ENCODE results near the gene MAP4K3. TPM values are rescaled to one million over a fixed set of nuclear protein-coding genes. Genes with fewer than 3 reads are reported as not detected.

Gene MAP4K3
- total and polyA plus RNA-seq, 2 of the 8 experiments (the other 6 are each of a cell fraction or from before 2014, with no cell fraction given): 11.4 to 63.0 TPM

DNA sequence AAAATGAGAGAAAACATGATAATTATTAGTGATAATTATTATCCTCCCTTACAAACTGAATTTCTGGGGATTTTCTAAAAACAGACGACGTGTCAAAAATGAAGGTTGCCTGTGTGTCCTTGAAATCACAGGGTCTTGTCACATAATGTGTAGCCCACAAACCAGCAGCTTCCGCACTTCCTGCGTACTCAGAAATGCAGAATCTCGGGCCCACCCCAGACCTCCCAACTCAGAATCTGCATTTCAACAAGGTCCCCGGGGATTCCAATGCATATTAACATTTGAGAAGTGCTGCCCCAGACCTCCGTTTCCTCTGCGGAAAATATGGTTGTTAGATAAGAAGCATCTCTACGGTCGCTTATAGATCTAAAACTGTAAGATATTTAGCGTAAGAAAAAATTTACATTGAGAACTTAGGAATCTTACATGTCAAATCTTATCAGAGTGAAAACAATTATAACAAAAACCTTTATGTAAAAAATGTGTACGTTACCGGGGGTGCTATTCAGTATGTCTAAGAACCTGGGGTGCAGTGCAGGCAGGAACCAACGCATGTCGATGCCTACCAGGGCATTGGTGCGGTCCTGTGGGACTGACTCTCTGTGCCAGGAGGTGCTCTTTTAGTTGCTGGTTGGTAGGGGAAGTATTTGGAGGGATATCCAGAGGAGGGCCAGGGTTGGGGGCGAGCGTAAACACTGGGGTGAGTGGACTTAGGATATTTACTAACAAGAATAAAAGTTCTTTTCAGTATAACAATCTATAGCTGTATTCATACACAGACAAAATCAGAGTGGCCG, 208.5 kb downstream of the MAP4K3 start:
- WGBS, 2 experiments (ENCODE audit: extremely low coverage in 1 of 2, insufficient coverage in 1 of 2, insufficient read length in 1 of 2, insufficient replicate concordance in 2 of 2, low coverage in 1 of 2, low lambda C conversion rate in 2 of 2, missing lambda C conversion rate in 1 of 2): 11% methylated on average over 19 of the region's 19 CpGs; no CpG with 5 or more reads in 1 of the 2 experiments
- no peak overlapping the region for H3K27ac ChIP-seq (ENCODE audit: low read depth, low read length)
- H3K18ac ChIP-seq (ENCODE audit: extremely low read depth, low read length): no peak overlapping the region; the same call in 1 of the 2 replicates
- H4K5ac ChIP-seq (ENCODE audit: insufficient read length, low read depth, low read length): peak overlapping the region; percentile 44
- H3K36me3 ChIP-seq (ENCODE audit: control insufficient read depth in 2 of 4, insufficient read depth in 4 of 4, low read length in 3 of 4): no peaks in the 10 kb centered on the region
- H4K8ac ChIP-seq (ENCODE audit: extremely low read depth, insufficient read depth, low read length): no peak overlapping the region
- H3K4me3 ChIP-seq (ENCODE audit: extremely low read depth in 1 of 4, insufficient read depth in 2 of 4, low read depth in 3 of 4, low read length in 4 of 4): peak overlapping the region; percentile 7 to 58 (median 42); a peak in 7 of 8 replicates
- H2BK12ac ChIP-seq (ENCODE audit: low read depth, low read length): 0 out of 2 replicates have a peak overlapping the region, but pooled peaks have one; percentile 7
- no peaks in the 10 kb centered on the region for H3K79me2 ChIP-seq (ENCODE audit: control insufficient read depth in 1 of 2, insufficient read depth in 2 of 2, low read length in 2 of 2)
- no peak overlapping the region for H2BK120ac ChIP-seq (replicated peaks; ENCODE audit: low read depth, low read length)
- ChIA-PET POLR2A (ENCODE audit: partially characterized antibody) (interaction anchor here (0.9 to 1.9 kb wide), 5 partner anchors 19 to 165 kb away, joined by 3 to 9 read pairs (median 3); partner anchors contain the start of gene SOS1), CTCF (ENCODE audit: partially characterized antibody) (interaction anchor here (0.5 to 9.1 kb wide), 44 partner anchors 11 to 1283 kb away, joined by 3 to 196 read pairs (median 4); partner anchors contain the start of gene SOS1)
- H3K23me2 ChIP-seq (ENCODE audit: low read depth, low read length): no peaks in the 10 kb centered on the region
- no peak overlapping the region for H3K23ac ChIP-seq (ENCODE audit: insufficient read length)
- H2BK20ac ChIP-seq (ENCODE audit: low read length): peak overlapping the region; percentile 29; the same call in 1 of the 2 replicates
- H2AK5ac ChIP-seq (ENCODE audit: low read depth, low read length): no peak overlapping the region
- H2BK15ac ChIP-seq (ENCODE audit: low read length): no peak overlapping the region
- no peaks in the 10 kb centered on the region for H4K20me1 ChIP-seq (replicated peaks in 1 of 2; ENCODE audit: control insufficient read depth in 1 of 2, insufficient read depth in 2 of 2, low read length in 2 of 2)
- H3K14ac ChIP-seq (ENCODE audit: insufficient read length): no peak overlapping the region
- 0 out of 2 replicates have a peak overlapping the region, but pooled peaks have one; percentile 12 for H2BK5ac ChIP-seq (ENCODE audit: low read depth, low read length)
- H3K4me2 ChIP-seq (ENCODE audit: insufficient read depth in 1 of 2, low read depth in 2 of 2, low read length in 2 of 2): peak overlapping the region; percentile 38 to 70
- no peak overlapping the region for H3K9ac ChIP-seq (replicated peaks in 1 of 4; ENCODE audit: extremely low read depth in 1 of 4, low read depth in 3 of 4, low read length in 3 of 4)
- H2AFZ ChIP-seq (ENCODE audit: low read length): 0 out of 2 replicates have a peak overlapping the region, but pooled peaks have one; percentile 13
- peak overlapping the region; percentile 75 for H4K91ac ChIP-seq (replicated peaks; ENCODE audit: insufficient read length, low read length)
- H3K56ac ChIP-seq (replicated peaks; ENCODE audit: insufficient read length, low read depth, low read length): no peak overlapping the region
- no peaks in the 10 kb centered on the region for H3K79me1 ChIP-seq (ENCODE audit: low read depth, low read length)
- H3K9me3 ChIP-seq (ENCODE audit: insufficient read depth in 2 of 2, low read depth in 1 of 2, low read length in 1 of 2): no peaks in the 10 kb centered on the region
- H3K27me3 ChIP-seq (replicated peaks in 1 of 4; ENCODE audit: control insufficient read depth in 3 of 4, extremely low read depth in 1 of 4, insufficient read depth in 3 of 4, low read length in 3 of 4): no peaks in the 10 kb centered on the region
- H3K4ac ChIP-seq (replicated peaks; ENCODE audit: insufficient read length, low read depth, low read length): no peak overlapping the region
- DNase-seq (ENCODE audit: low read depth in 1 of 2, low spot score in 2 of 2) (peak in 1 of 2 experiments; percentile 55), FAIRE-seq (peak; percentile 7)
- peaks cover 0 to 5% (median 3%) of the 10 kb centered on the region in 4 experiments; a peak in 4 of 7 replicates for H3K4me1 ChIP-seq (replicated peaks in 1 of 4; ENCODE audit: control insufficient read depth in 3 of 4, insufficient read depth in 4 of 4, low read length in 3 of 4)
- TF ChIP-seq RXRA (IDR thresholded peaks at IDR 0.05; ENCODE audit: insufficient read depth, low read depth, low read length): no peak
- TF ChIP-seq GTF2F1 (IDR thresholded peaks at IDR 0.05; ENCODE audit: borderline replicate concordance, low read depth, low read length): no peak
- no peak for TF ChIP-seq ZNF274 (IDR thresholded peaks at IDR 0.05; ENCODE audit: borderline replicate concordance, extremely low read depth, low read length)
- TF ChIP-seq, protein P1, sequence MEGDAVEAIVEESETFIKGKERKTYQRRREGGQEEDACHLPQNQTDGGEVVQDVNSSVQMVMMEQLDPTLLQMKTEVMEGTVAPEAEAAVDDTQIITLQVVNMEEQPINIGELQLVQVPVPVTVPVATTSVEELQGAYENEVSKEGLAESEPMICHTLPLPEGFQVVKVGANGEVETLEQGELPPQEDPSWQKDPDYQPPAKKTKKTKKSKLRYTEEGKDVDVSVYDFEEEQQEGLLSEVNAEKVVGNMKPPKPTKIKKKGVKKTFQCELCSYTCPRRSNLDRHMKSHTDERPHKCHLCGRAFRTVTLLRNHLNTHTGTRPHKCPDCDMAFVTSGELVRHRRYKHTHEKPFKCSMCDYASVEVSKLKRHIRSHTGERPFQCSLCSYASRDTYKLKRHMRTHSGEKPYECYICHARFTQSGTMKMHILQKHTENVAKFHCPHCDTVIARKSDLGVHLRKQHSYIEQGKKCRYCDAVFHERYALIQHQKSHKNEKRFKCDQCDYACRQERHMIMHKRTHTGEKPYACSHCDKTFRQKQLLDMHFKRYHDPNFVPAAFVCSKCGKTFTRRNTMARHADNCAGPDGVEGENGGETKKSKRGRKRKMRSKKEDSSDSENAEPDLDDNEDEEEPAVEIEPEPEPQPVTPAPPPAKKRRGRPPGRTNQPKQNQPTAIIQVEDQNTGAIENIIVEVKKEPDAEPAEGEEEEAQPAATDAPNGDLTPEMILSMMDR (IDR thresholded peaks at IDR 0.05; ENCODE audit: control extremely low read depth in 1 of 3, insufficient read depth in 1 of 3, low read depth in 1 of 3, low read length in 3 of 3): no peak
- TF ChIP-seq CREB1 (IDR thresholded peaks at IDR 0.05): no peak
- no peak for TF ChIP-seq SIX5 (IDR thresholded peaks at IDR 0.05; ENCODE audit: low read depth, low read length)
- no peak for TF ChIP-seq TEAD4 (IDR thresholded peaks at IDR 0.05; ENCODE audit: low read depth, low read length)
- no peak for TF ChIP-seq PHF8 (conservative IDR thresholded peaks at IDR 0.05; ENCODE audit: low read depth, low read length)
- no peak for TF ChIP-seq POLR2AphosphoS5 (IDR thresholded peaks at IDR 0.05; ENCODE audit: low read depth, low read length)
